GM23338 (cell line): Measurements from ENCODE around the gene MUC5B. TPM values are rescaled to one million over a fixed set of nuclear protein-coding genes. Genes with fewer than 3 reads are reported as not detected.
A peak's percentile ranks its signal among the peaks of the same experiment; 100 is the strongest.

ENCODE experiments used
- ATAC-seq: fragments of 200-7000 bp; cut with Tn5 transposase; 3 replicates; pipeline ENCODE4 v1.9.1; 2020
- DNase-seq: peaks from one replicate; pipeline ENCODE4 v3.0.0-alpha.2; 2015; ENCODE audit warnings: low spot score
- H2AFZ ChIP-seq: fragments of 200-600 bp; sonication (generic); 2 replicates; pipeline ENCODE4 v1.8.0; 2016; ENCODE audit warnings: antibody characterized with exemption, mild to moderate bottlenecking, moderate library complexity
- H3F3A ChIP-seq: fragments of 200-600 bp; sonication (generic); replicated peaks from 2 replicates; pipeline ENCODE4 v1.8.0; 2017; ENCODE audit warnings: antibody characterized with exemption, mixed run types, low read depth
- H3K27ac ChIP-seq: fragments of 200-600 bp; sonication (generic); 2 replicates; pipeline ENCODE4 v1.6.1; 2016; ENCODE audit warnings: low read depth
- H3K27me3 ChIP-seq: fragments of 200-600 bp; sonication (generic); 2 replicates; pipeline ENCODE4 v1.8.0; 2016; ENCODE audit warnings: mild to moderate bottlenecking, mixed run types, moderate library complexity; ENCODE audit not compliant: insufficient read depth
- H3K36me3 ChIP-seq: fragments of 200-600 bp; sonication (generic); 2 replicates; pipeline ENCODE4 v1.8.0; 2016; ENCODE audit warnings: mild to moderate bottlenecking; ENCODE audit not compliant: insufficient read depth
- H3K4me1 ChIP-seq: fragments of 200-600 bp; sonication (generic); 2 replicates; pipeline ENCODE4 v1.8.0; 2016; ENCODE audit warnings: mild to moderate bottlenecking, moderate library complexity; ENCODE audit not compliant: insufficient read depth
- H3K4me2 ChIP-seq: fragments of 200-600 bp; sonication (generic); 2 replicates; pipeline ENCODE4 v1.7.1; 2017; ENCODE audit warnings: mixed run types
- H3K4me3 ChIP-seq: fragments of 200-600 bp; sonication (generic); 2 replicates; pipeline ENCODE4 v1.6.1; 2016; ENCODE audit warnings: mixed run types
- H3K79me2 ChIP-seq: fragments of 200-600 bp; sonication (generic); replicated peaks from 2 replicates; pipeline ENCODE4 v1.8.0; 2017; ENCODE audit warnings: mild to moderate bottlenecking; ENCODE audit not compliant: insufficient read depth
- H3K9me2 ChIP-seq: fragments of 200-600 bp; sonication (generic); 2 replicates; pipeline ENCODE4 v1.8.0; 2017; ENCODE audit not compliant: insufficient read depth
- H4K20me1 ChIP-seq: fragments of 200-600 bp; sonication (generic); replicated peaks from 2 replicates; pipeline ENCODE4 v1.8.0; 2017; ENCODE audit warnings: mild to moderate bottlenecking; ENCODE audit not compliant: insufficient read depth
- H3K27ac Mint-ChIP-seq: 2 replicates; pipeline ENCODE4 v1.8.0; 2020; ENCODE audit warnings: inconsistent platforms, mild to moderate bottlenecking, moderate library complexity, mixed read lengths
- H3K27me3 Mint-ChIP-seq: 3 replicates; pipeline ENCODE4 v1.8.0; 2022; ENCODE audit warnings: low read depth, mild to moderate bottlenecking, moderate library complexity, mixed read lengths, inconsistent platforms; ENCODE audit not compliant: insufficient read depth, poor library complexity
- H3K36me3 Mint-ChIP-seq: 3 replicates; pipeline ENCODE4 v1.8.0; 2021; ENCODE audit warnings: low read depth, mild to moderate bottlenecking, inconsistent platforms, moderate library complexity, mixed read lengths
- H3K4me1 Mint-ChIP-seq: 3 replicates; pipeline ENCODE4 v1.8.0; 2020; ENCODE audit warnings: mild to moderate bottlenecking, inconsistent platforms, mixed read lengths
- H3K4me3 Mint-ChIP-seq: 3 replicates; pipeline ENCODE4 v1.8.0; 2021; ENCODE audit warnings: moderate library complexity, mild to moderate bottlenecking, inconsistent platforms, mixed read lengths
- H3K9me3 Mint-ChIP-seq: 3 replicates; pipeline ENCODE4 v1.8.0; 2020; ENCODE audit warnings: moderate library complexity, mild to moderate bottlenecking, inconsistent platforms, mixed read lengths
- EZH2phosphoT487 ChIP-seq: fragments of 200-600 bp; sonication (generic); IDR thresholded peaks from one replicate; pipeline ENCODE4 v1.8.1; 2018; ENCODE audit warnings: antibody characterized with exemption; ENCODE audit not compliant: unreplicated experiment
- NANOG ChIP-seq: IDR thresholded peaks from 2 replicates; pipeline ENCODE4 v1.6.1; 2016; ENCODE audit warnings: antibody characterized with exemption, borderline replicate concordance
- POLR2AphosphoS5 ChIP-seq: IDR thresholded peaks from 2 replicates; pipeline ENCODE4 v1.6.1; 2016; ENCODE audit warnings: antibody characterized with exemption, low read depth
- STAT1 ChIP-seq: IDR thresholded peaks from one replicate; pipeline ENCODE4 v1.6.1; 2016; ENCODE audit warnings: antibody characterized with exemption; ENCODE audit not compliant: unreplicated experiment
- ZNF331 ChIP-seq: fragments of 250-450 bp; sonication (Bioruptor Pico); IDR thresholded peaks from 2 replicates; pipeline ENCODE4 v1.5.0; 2020; ENCODE audit warnings: low read depth, mild to moderate bottlenecking, moderate library complexity
- polyA plus RNA-seq: library from polyadenylated mRNA; unstranded; fragments of >200 nt; fragmentation: Nextera tagmentation; extraction: Ambion mirVana; gene quantifications from 2 replicates; pipeline ENCODE4 v1.2.1, GENCODE V29; 2016
- total RNA-seq: library from RNA; depleted of rRNA; stranded (reverse); fragments of >200 nt; shearing (Covaris generic); gene quantifications from 2 replicates; pipeline ENCODE4 v1.2.3, GENCODE V29; 2014
- TF ChIP-seq, protein P1 (sequence below): IDR thresholded peaks from 2 replicates; pipeline ENCODE4 v1.6.1; 2016; ENCODE audit warnings: antibody characterized with exemption
- TF ChIP-seq, protein P2 (sequence below), 2 experiments: fragments of 200-600 bp in 1 of 2; sonication (generic) in 1 of 2; conservative IDR thresholded peaks; 2 replicates each; pipeline versions ENCODE4 v1.5.1 to v1.6.1; 2016 to 2017; ENCODE audit warnings: antibody characterized with exemption in 2 of 2, low read depth in 2 of 2, mild to moderate bottlenecking in 2 of 2, moderate library complexity in 1 of 2

MUC5B gene
- total and polyA plus RNA-seq, 2 experiments from 2014 or later: 0.18 to 0.90 TPM

DNA sequence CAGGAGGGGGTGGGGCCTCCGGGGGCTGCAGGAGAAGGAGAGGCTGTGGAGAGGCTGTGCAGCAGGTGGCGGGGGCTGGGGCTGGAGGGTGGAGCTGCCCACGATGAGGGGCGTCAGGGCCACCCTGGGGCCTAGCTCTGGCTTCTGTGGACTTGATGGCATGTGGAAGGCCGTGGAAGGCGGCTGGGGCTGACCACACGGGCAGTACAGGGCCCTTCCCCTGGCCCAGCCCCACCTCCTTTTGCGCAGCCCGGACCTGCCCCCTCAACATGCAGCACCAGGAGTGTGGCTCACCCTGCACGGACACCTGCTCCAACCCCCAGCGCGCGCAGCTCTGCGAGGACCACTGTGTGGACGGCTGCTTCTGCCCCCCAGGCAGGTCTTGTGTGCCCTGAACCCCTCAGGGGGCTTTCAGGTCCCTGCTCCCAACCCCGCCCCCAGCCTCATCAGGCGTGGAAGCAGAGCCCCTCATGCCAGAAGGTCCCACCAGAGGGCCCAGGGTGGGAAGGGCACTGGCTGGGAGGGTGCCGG lies 6.1 kb downstream of the MUC5B start:
- no peak overlapping the region for H3K27ac Mint-ChIP-seq
- H3K4me2 ChIP-seq: no peak overlapping the region
- peaks cover 2% of the 10 kb centered on the region for H3K4me1 Mint-ChIP-seq
- no peak overlapping the region for H3K4me3 ChIP-seq
- DNase-seq (peak; percentile 0), ATAC-seq (no peak)
- no peak overlapping the region for H3K27ac ChIP-seq
- H3K9me3 Mint-ChIP-seq: no peaks in the 10 kb centered on the region
- no peaks in the 10 kb centered on the region for H3K79me2 ChIP-seq
- peaks cover 1% of the 10 kb centered on the region for H3K27me3 Mint-ChIP-seq
- no peak overlapping the region for H2AFZ ChIP-seq
- H3K9me2 ChIP-seq: no peaks in the 10 kb centered on the region
- no peaks in the 10 kb centered on the region for H3K36me3 Mint-ChIP-seq
- no peak overlapping the region for H3K4me3 Mint-ChIP-seq
- no peak for TF ChIP-seq ZNF331 (CRISPR knock-in tag)
- TF ChIP-seq NANOG: no peak
- TF ChIP-seq STAT1: no peak
- TF ChIP-seq, protein P1, sequence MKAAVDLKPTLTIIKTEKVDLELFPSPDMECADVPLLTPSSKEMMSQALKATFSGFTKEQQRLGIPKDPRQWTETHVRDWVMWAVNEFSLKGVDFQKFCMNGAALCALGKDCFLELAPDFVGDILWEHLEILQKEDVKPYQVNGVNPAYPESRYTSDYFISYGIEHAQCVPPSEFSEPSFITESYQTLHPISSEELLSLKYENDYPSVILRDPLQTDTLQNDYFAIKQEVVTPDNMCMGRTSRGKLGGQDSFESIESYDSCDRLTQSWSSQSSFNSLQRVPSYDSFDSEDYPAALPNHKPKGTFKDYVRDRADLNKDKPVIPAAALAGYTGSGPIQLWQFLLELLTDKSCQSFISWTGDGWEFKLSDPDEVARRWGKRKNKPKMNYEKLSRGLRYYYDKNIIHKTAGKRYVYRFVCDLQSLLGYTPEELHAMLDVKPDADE: no peak
- TF ChIP-seq, protein P2, sequence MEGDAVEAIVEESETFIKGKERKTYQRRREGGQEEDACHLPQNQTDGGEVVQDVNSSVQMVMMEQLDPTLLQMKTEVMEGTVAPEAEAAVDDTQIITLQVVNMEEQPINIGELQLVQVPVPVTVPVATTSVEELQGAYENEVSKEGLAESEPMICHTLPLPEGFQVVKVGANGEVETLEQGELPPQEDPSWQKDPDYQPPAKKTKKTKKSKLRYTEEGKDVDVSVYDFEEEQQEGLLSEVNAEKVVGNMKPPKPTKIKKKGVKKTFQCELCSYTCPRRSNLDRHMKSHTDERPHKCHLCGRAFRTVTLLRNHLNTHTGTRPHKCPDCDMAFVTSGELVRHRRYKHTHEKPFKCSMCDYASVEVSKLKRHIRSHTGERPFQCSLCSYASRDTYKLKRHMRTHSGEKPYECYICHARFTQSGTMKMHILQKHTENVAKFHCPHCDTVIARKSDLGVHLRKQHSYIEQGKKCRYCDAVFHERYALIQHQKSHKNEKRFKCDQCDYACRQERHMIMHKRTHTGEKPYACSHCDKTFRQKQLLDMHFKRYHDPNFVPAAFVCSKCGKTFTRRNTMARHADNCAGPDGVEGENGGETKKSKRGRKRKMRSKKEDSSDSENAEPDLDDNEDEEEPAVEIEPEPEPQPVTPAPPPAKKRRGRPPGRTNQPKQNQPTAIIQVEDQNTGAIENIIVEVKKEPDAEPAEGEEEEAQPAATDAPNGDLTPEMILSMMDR (conservative IDR thresholded peaks at IDR 0.05; ENCODE audit: low read depth in 2 of 2): no peak
- H3K4me1 ChIP-seq: no peaks in the 10 kb centered on the region
- H4K20me1 ChIP-seq: no peaks in the 10 kb centered on the region
- H3K36me3 ChIP-seq: no peaks in the 10 kb centered on the region
- H3K27me3 ChIP-seq: no peaks in the 10 kb centered on the region
- no peaks in the 10 kb centered on the region for H3F3A ChIP-seq

DNA sequence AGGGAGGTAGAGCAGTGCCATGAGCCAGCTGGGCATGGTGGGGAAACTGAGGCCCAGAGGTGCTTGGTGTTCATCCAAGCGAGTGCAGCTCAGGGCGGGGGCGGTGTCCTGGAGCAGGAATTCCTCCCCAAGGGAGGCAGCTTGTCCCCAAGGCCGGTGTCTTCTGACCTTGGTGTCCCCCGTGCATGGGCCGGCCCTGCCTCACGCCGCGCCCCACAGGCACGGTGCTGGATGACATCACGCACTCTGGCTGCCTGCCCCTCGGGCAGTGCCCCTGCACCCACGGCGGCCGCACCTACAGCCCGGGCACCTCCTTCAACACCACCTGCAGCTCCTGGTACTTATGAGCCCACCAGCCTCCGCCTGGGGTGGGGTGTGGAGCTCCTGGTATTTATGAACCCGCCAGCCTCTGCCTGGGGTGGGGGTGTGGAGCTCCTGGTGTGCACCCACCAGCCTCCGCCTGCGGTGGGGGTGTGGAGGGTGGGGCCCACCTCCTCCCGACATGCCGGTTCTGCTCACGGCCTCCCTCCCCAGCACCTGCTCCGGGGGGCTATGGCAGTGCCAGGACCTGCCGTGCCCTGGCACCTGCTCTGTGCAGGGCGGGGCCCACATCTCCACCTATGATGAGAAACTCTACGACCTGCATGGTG lies 6.7 kb downstream of the MUC5B start:
- H3K36me3 Mint-ChIP-seq: no peaks in the 10 kb centered on the region
- Histone ChIP-seq H3K9me2 (no peaks in the 10 kb centered on the region), H3K4me1 (no peaks in the 10 kb centered on the region), H3K27ac (no peak overlapping the region), H3K4me3 (no peak overlapping the region), H4K20me1 (no peaks in the 10 kb centered on the region), H3K4me2 (no peak overlapping the region), H3K36me3 (no peaks in the 10 kb centered on the region), H3K27me3 (no peaks in the 10 kb centered on the region), H3K79me2 (no peaks in the 10 kb centered on the region), H2AFZ (no peak overlapping the region), H3F3A (no peaks in the 10 kb centered on the region)
- H3K27ac Mint-ChIP-seq: no peak overlapping the region
- H3K4me1 Mint-ChIP-seq: no peaks in the 10 kb centered on the region; the same call in 2 of the 3 replicates
- H3K4me3 Mint-ChIP-seq: no peak overlapping the region
- no peaks in the 10 kb centered on the region for H3K9me3 Mint-ChIP-seq
- H3K27me3 Mint-ChIP-seq: no peaks in the 10 kb centered on the region
- no peak for DNase-seq
- TF ChIP-seq, protein P2 (conservative IDR thresholded peaks at IDR 0.05; ENCODE audit: low read depth in 2 of 2): no peak
- no peak for TF ChIP-seq EZH2phosphoT487
- TF ChIP-seq NANOG: no peak
- no peak for TF ChIP-seq POLR2AphosphoS5
- no peak for TF ChIP-seq STAT1
- ATAC-seq: no peak
